Activated naive CD4-positive, alpha-beta T cell treated with anti-CD3 and anti-CD28 coated beads for 36 hours (primary cell): ENCODE measurements around the gene C1QTNF7. TPM values are rescaled to one million over a fixed set of nuclear protein-coding genes. Genes with fewer than 3 reads are reported as not detected.

Experiments
- CTCF ChIA-PET: fragments of 350-600 bp; sonication (Branson Sonifier 250); formaldehyde crosslinking; loops from one replicate; lab custom pipeline; 2021; ENCODE audit warnings: antibody characterized with exemption; lab: Charles Lee
- DNase-seq: peaks from one replicate; pipeline ENCODE4 v3.0.0-alpha.2; 2020
- H3K27ac Mint-ChIP-seq: one replicate; pipeline ENCODE4 v1.8.0; 2021; ENCODE audit warnings: mild to moderate bottlenecking, mixed read lengths
- H3K27me3 Mint-ChIP-seq: one replicate; pipeline ENCODE4 v1.8.0; 2021; ENCODE audit warnings: low read depth, mixed read lengths
- H3K36me3 Mint-ChIP-seq: one replicate; pipeline ENCODE4 v1.8.0; 2021; ENCODE audit warnings: low read depth, mixed read lengths
- H3K4me1 Mint-ChIP-seq: one replicate; pipeline ENCODE4 v1.8.0; 2021; ENCODE audit warnings: low read depth, mixed read lengths
- H3K4me3 Mint-ChIP-seq: one replicate; pipeline ENCODE4 v1.8.0; 2021; ENCODE audit warnings: mild to moderate bottlenecking, moderate library complexity, mixed read lengths
- H3K9me3 Mint-ChIP-seq: one replicate; pipeline ENCODE4 v1.8.0; 2021; ENCODE audit warnings: mixed read lengths
- intact Hi-C: fragments of 100-400 bp; cut with micrococcal nuclease; formaldehyde crosslinking; loops from one replicate; pipeline ENCODE4 v1.15.1; 2023
- total RNA-seq, 2 experiments: library from RNA; stranded (reverse); gene quantifications; one replicate each; pipeline ENCODE4 v1.2.3, GENCODE V29; 2021

C1QTNF7 gene
- total RNA-seq, 2 experiments from 2014 or later, result not detected

DNA sequence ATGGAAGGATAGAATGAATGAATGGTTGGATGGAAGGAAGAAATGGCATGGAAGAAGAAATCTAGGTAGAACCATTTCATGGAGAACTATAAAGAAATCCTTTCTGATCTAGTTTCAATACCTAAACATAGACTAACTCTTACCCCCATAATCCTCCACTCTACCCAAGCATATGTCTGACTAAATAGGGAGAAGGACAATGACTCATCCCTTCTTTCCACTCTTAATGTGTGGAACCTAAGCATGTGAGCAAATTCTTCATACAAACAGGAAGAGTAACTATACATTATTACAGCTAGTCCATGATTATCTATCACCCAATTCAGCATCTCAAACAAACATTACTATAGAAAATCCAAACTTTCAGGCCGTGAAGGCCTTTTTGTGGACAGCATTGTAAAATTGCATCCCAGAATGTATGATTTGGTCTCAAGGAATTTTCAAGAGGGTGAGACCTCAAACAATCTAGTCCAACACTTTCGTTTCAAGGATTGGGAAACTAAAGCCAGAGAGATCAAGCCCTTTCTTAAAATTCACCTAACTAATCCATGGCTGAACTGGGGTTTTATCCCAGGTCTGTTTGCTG, 11.2 kb downstream of the C1QTNF7 start:
- Mint-ChIP-seq H3K27ac (no peak overlapping the region), H3K9me3 (no peaks in the 10 kb centered on the region), H3K4me1 (no peaks in the 10 kb centered on the region), H3K4me3 (no peak overlapping the region), H3K36me3 (no peaks in the 10 kb centered on the region), H3K27me3 (no peaks in the 10 kb centered on the region)
- CTCF ChIA-PET, result interaction anchor here (1.1 kb wide), 2 partner anchors 18 to 21 kb away, joined by 3 to 6 read pairs; no protein-coding TSS in a partner anchor
- DNase-seq, result no peak
- intact Hi-C loops, result no loop called here

- intact Hi-C loops, result no loop called here
- H3K4me3 Mint-ChIP-seq, result no peak overlapping the region
- no peaks in the 10 kb centered on the region for H3K9me3 Mint-ChIP-seq
- CTCF ChIA-PET, result interaction anchor here (0.6 to 4.4 kb wide), 2 partner anchors 14 to 270 kb away, joined by 5 to 16 read pairs; no protein-coding TSS in a partner anchor
- no peaks in the 10 kb centered on the region for H3K27me3 Mint-ChIP-seq
- H3K27ac Mint-ChIP-seq, result no peak overlapping the region
- no peaks in the 10 kb centered on the region for H3K36me3 Mint-ChIP-seq
- no peak for DNase-seq
- H3K4me1 Mint-ChIP-seq, result peaks cover 8% of the 10 kb centered on the region
These were observed 15.7 kb downstream of the C1QTNF7 start for GRCh38 chr4:15443371-15444160.

DNA sequence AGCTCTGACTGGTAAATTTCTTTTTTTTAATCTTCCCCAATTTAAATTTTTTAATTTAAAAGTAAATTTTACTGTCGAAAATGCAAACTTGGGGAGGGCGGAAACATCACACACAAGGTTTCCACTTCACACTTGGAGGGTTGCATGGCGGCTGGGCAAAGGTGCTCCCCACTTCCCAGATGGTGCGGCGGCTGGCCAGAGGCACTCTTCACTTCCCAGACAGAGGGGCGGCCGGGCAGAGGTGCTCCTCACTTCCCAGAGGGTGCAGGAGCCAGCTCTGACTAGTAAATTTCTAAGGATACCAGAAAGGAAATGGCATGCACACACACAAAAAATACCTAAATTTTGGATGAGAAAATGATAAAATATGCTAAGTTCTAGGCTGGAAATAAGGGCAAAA, 16.4 kb downstream of the C1QTNF7 start:
- Mint-ChIP-seq H3K27me3 (no peaks in the 10 kb centered on the region), H3K4me3 (no peak overlapping the region), H3K36me3 (no peaks in the 10 kb centered on the region), H3K27ac (no peak overlapping the region), H3K9me3 (no peaks in the 10 kb centered on the region), H3K4me1 (peaks cover 8% of the 10 kb centered on the region)
- no peak for DNase-seq
- intact Hi-C loops, result no loop called here
- CTCF ChIA-PET, result interaction anchor here (0.6 to 4.4 kb wide), 3 partner anchors 13 to 269 kb away, joined by 5 to 16 read pairs (median 5); no protein-coding TSS in a partner anchor

GRCh38 chr4:15444879-15445547, 17.2 kb downstream of the C1QTNF7 start:
- CTCF ChIA-PET, result interaction anchor here (0.6 to 4.4 kb wide), 2 partner anchors 12 to 232 kb away, joined by 5 to 16 read pairs; no protein-coding TSS in a partner anchor
- H3K4me3 Mint-ChIP-seq, result no peak overlapping the region
- no peak for DNase-seq
- no peaks in the 10 kb centered on the region for H3K27me3 Mint-ChIP-seq
- H3K36me3 Mint-ChIP-seq, result no peaks in the 10 kb centered on the region
- intact Hi-C loops, result no loop called here
- H3K27ac Mint-ChIP-seq, result no peak overlapping the region
- no peaks in the 10 kb centered on the region for H3K9me3 Mint-ChIP-seq
- H3K4me1 Mint-ChIP-seq, result peaks cover 8% of the 10 kb centered on the region

DNA sequence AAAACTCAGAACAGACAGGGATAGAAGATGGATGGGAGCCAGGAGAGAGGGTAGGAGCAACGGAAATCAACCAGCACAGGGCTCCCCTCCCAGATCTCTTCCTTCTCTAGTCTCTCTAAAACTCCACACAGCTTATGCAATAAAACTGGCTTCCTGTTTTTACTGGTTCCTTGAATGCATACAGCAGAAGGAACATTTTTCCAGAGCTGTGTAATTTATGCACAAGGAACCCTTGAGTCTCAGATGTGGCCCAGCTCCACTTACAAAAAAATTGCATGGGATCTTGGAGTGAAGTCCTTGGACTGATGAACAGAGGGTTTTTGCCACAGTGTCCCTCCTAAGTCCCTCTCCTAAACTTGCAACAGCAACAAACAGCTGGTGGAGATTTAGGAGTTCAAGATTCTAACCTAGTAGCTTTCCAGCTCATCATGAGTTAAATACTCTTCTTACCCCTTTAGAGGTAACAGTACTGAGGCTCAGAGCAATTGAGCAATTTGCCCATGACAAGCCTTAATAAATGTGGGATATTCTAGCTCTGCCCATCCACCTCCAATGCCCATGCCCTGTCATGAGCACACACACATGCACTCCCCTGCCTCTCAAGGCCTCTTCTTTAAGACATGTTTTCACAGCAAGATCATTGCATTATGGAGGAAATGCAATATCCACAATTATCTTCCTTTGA, 23.5 kb downstream of the C1QTNF7 start:
- peaks cover 4% of the 10 kb centered on the region for H3K4me1 Mint-ChIP-seq
- no peaks in the 10 kb centered on the region for H3K36me3 Mint-ChIP-seq
- CTCF ChIA-PET, result interaction anchor here (1.5 to 2.0 kb wide), 3 partner anchors 8 to 228 kb away, joined by 3 to 4 read pairs (median 4); no protein-coding TSS in a partner anchor
- H3K27ac Mint-ChIP-seq, result no peak overlapping the region
- H3K4me3 Mint-ChIP-seq, result no peak overlapping the region
- DNase-seq, result no peak
- no peaks in the 10 kb centered on the region for H3K27me3 Mint-ChIP-seq
- H3K9me3 Mint-ChIP-seq, result no peaks in the 10 kb centered on the region
- intact Hi-C loops, result no loop called here

DNA sequence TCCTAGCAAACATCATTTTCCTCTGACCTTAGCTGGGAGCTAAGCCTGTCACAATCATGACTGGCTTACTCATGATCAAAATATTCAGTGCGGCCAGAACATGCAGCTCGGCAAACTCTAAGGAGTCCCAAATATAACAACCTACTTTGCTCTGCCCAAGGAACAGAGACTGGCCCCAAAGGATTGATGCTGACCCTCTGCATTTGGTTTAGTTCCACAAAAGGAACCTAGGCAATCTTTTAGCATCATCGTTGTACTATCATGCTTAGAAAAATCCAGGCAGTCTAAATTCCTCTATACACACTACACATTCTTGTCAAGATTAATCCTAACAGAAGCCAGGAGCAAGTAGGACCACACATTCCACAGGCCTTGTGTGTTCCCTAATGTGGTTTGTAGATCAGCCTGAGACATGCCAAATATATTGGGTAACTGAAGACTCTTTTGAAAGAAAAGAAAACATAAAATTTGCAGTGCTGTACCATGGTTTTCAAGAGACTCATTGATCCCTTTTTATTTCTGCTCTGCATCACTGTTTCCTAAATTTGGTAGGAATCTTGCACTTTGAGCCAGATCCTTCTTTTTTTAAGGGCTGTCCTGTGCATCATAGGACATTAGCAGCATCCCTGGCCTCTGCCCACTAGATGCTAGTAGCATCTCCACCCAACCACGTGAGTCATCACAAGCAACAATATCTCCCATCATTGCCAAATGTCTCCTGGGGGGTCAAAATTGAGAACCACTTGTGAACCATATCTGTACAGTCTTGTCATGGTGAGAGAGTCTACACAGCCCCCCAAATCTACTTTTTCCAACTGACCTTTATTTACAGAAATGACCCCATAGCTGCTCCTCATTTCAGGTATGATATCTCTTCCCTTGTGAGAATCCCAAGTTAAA, 24.3 kb downstream of the C1QTNF7 start:
- no peak overlapping the region for H3K27ac Mint-ChIP-seq
- no peaks in the 10 kb centered on the region for H3K27me3 Mint-ChIP-seq
- no peak overlapping the region for H3K4me3 Mint-ChIP-seq
- H3K36me3 Mint-ChIP-seq, result no peaks in the 10 kb centered on the region
- no peaks in the 10 kb centered on the region for H3K9me3 Mint-ChIP-seq
- peaks cover 7% of the 10 kb centered on the region for H3K4me1 Mint-ChIP-seq
- no peak for DNase-seq
- CTCF ChIA-PET, result interaction anchor here (0.7 to 2.0 kb wide), 3 partner anchors 8 to 198 kb away, joined by 4 read pairs; no protein-coding TSS in a partner anchor
- intact Hi-C loops, result no loop called here

- CTCF ChIA-PET, result interaction anchor here (1.2 to 3.9 kb wide), 2 partner anchors 92 to 224 kb away, joined by 3 to 69 read pairs; no protein-coding TSS in a partner anchor
- Mint-ChIP-seq H3K9me3 (no peaks in the 10 kb centered on the region), H3K27me3 (no peaks in the 10 kb centered on the region), H3K36me3 (no peaks in the 10 kb centered on the region), H3K4me3 (no peak overlapping the region), H3K4me1 (peaks cover 10% of the 10 kb centered on the region), H3K27ac (no peak overlapping the region)
- intact Hi-C loops, result no loop called here
- no peak for DNase-seq
These were observed 27.5 kb downstream of the C1QTNF7 start for GRCh38 chr4:15455290-15455689.

GRCh38 chr4:15457406-15458201, 29.8 kb downstream of the C1QTNF7 start:
- intact Hi-C loops, result loop anchor here (1.0 kb wide), 6 partner anchors 56 to 1801 kb away; no protein-coding TSS in a partner anchor
- CTCF ChIA-PET, result interaction anchor here (0.6 to 4.6 kb wide), 45 partner anchors 9 to 872 kb away, joined by 3 to 69 read pairs (median 4); partner anchors contain the start of genes C1QTNF7 and CC2D2A
- H3K27me3 Mint-ChIP-seq, result no peaks in the 10 kb centered on the region
- no peak overlapping the region for H3K4me3 Mint-ChIP-seq
- no peak for DNase-seq
- H3K9me3 Mint-ChIP-seq, result no peaks in the 10 kb centered on the region
- H3K27ac Mint-ChIP-seq, result no peak overlapping the region
- H3K36me3 Mint-ChIP-seq, result no peaks in the 10 kb centered on the region
- H3K4me1 Mint-ChIP-seq, result peaks cover 6% of the 10 kb centered on the region

- no peak for DNase-seq
- CTCF ChIA-PET, result interaction anchor here (0.6 to 4.6 kb wide), 17 partner anchors 11 to 500 kb away, joined by 3 to 69 read pairs (median 4); partner anchors contain the start of gene CC2D2A
- Mint-ChIP-seq H3K4me3 (no peak overlapping the region), H3K4me1 (peaks cover 6% of the 10 kb centered on the region), H3K9me3 (no peaks in the 10 kb centered on the region), H3K27me3 (no peaks in the 10 kb centered on the region), H3K36me3 (no peaks in the 10 kb centered on the region), H3K27ac (no peak overlapping the region)
- intact Hi-C loops, result no loop called here
These were observed 30.8 kb downstream of the C1QTNF7 start for GRCh38 chr4:15458616-15459015.

GRCh38 chr4:15459706-15460105, 31.9 kb downstream of the C1QTNF7 start:
- CTCF ChIA-PET, result interaction anchor here (0.5 to 4.6 kb wide), 8 partner anchors 8 to 227 kb away, joined by 3 to 55 read pairs (median 4); partner anchors contain the start of gene CC2D2A
- no peaks in the 10 kb centered on the region for H3K9me3 Mint-ChIP-seq
- peaks cover 6% of the 10 kb centered on the region for H3K4me1 Mint-ChIP-seq
- no peaks in the 10 kb centered on the region for H3K36me3 Mint-ChIP-seq
- DNase-seq, result no peak
- no peaks in the 10 kb centered on the region for H3K27me3 Mint-ChIP-seq
- no peak overlapping the region for H3K27ac Mint-ChIP-seq
- intact Hi-C loops, result no loop called here
- H3K4me3 Mint-ChIP-seq, result no peak overlapping the region
